Prostate gland (tissue), 2 donors: ENCODE measurements around the gene EPB41L5. TPM values are rescaled to one million over a fixed set of nuclear protein-coding genes. Genes with fewer than 3 reads are reported as not detected.

Experiments used
- DNase-seq: peaks from one replicate; pipeline ENCODE4 v3.0.0-alpha.2; 2019; ENCODE audit warnings: low spot score
- H3K27ac ChIP-seq, 2 donors: fragments of 200-600 bp; sonication (generic); 2 replicates each; pipeline ENCODE4 v1.5.1; 2017 to 2019
- H3K27me3 ChIP-seq: fragments of 200-600 bp; sonication (generic); replicated peaks from 2 replicates; pipeline ENCODE4 v1.5.1; 2019; ENCODE audit not compliant: insufficient read depth
- H3K36me3 ChIP-seq, 2 donors: fragments of 200-600 bp; sonication (generic); 1 replicate in 1 of 2; 2 replicates in 1 of 2; pipeline versions ENCODE4 v1.5.1 to v1.8.1; 2017 to 2019
- H3K4me1 ChIP-seq: fragments of 200-600 bp; sonication (generic); replicated peaks from 2 replicates; pipeline ENCODE4 v1.5.1; 2019
- H3K4me3 ChIP-seq, 2 donors: fragments of 200-600 bp; sonication (generic); 2 replicates each; pipeline ENCODE4 v1.5.1; 2017 to 2019
- H3K9me3 ChIP-seq: fragments of 200-600 bp; sonication (generic); 2 replicates; pipeline ENCODE4 v1.5.1; 2017
- CTCF ChIP-seq, 4 experiments: fragments of 200-600 bp in 2 of 4; fragments of 450-650 bp in 2 of 4; sonication (generic) in 2 of 4; IDR thresholded peaks; 1 replicate in 3 of 4; 2 replicates in 1 of 4; pipeline ENCODE4 v1.5.1; 2016 to 2019; ENCODE audit warnings: antibody characterized with exemption in 4 of 4, mild to moderate bottlenecking in 2 of 4, moderate library complexity in 2 of 4
- POLR2A ChIP-seq: fragments of 450-650 bp; IDR thresholded peaks from one replicate; pipeline ENCODE4 v1.6.1; 2016; ENCODE audit warnings: antibody characterized with exemption, mild to moderate bottlenecking
- POLR2AphosphoS5 ChIP-seq: sonication (generic); formaldehyde crosslinking; IDR thresholded peaks from one replicate; pipeline ENCODE4 v1.6.1; 2017; ENCODE audit warnings: antibody characterized with exemption
- WGBS: methylation state at CpG from one replicate; pipeline ENCODE4 v1.1.5; 2018; 5-methylcytosine and 5-hydroxymethylcytosine counted together
- intact Hi-C: fragments of 100-400 bp; cut with DNase I; formaldehyde crosslinking; loops from one replicate; pipeline ENCODE4 v1.14.2; 2022
- total RNA-seq, 2 donors: library from RNA; depleted of rRNA; stranded (reverse); fragments of >200 nt; gene quantifications; one replicate each; pipeline ENCODE4 v1.1.0, GENCODE V29; 2016

EPB41L5 gene
- total RNA-seq, 2 donors from 2014 or later: 37.1 to 51.1 TPM

DNA sequence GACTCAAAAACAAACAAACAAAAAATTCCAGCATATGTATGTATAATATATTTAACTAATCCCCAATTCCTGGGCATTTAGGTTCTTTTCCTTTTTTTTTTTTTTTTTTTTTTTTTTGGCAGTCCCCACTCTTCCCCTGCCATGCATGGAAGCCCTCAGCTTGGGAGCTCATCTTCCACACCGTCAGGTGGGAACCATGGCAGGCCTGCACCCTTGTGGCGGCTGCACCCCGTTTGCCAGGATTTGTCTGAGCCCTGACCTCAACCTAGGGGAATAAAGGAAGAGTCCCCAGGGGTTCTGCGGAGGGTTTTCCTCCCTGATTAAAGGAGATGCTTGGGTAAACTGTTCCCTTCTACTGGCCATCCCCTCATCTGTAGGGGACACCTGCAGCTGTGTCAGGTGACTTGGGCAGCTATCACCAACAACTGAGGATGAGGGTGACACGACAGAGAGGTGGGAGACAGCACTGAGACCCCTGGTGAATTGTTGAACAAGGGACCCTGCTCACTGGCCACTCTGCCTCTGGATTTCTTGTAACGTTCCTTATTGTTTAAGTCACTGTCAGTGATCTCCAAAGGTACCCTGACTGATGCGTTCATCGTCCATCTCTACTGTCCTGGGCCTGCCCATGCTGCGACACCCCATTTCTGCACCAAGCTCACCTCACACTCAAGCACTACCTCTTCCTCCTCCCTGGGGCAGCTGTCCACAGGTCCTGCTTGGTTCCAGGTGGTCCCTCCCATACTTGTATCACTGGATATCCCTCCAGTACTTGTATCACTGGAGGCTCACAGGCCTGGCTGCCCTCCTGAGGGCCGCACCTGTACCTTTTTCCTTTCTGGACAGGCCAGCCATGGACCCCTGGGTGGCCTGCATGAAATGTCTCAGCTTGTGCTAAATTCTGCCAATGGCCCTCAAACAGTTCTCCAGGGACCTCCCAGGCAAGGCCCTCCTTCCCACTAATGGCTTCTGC, 195.8 kb downstream of the EPB41L5 start:
- no peak overlapping the region for H3K4me3 ChIP-seq
- no peaks in the 10 kb centered on the region for H3K27me3 ChIP-seq
- no peak for DNase-seq
- H3K9me3 ChIP-seq: no peaks in the 10 kb centered on the region
- no peak overlapping the region for H3K27ac ChIP-seq
- H3K4me1 ChIP-seq: no peaks in the 10 kb centered on the region
- intact Hi-C loops: no loop called here
- WGBS: 93% methylated on average over 10 of the region's 10 CpGs
- H3K36me3 ChIP-seq: no peaks in the 10 kb centered on the region
- TF ChIP-seq POLR2AphosphoS5 (no peak), CTCF (IDR thresholded peaks at IDR 0.05) (no peak), POLR2A (no peak)

DNA sequence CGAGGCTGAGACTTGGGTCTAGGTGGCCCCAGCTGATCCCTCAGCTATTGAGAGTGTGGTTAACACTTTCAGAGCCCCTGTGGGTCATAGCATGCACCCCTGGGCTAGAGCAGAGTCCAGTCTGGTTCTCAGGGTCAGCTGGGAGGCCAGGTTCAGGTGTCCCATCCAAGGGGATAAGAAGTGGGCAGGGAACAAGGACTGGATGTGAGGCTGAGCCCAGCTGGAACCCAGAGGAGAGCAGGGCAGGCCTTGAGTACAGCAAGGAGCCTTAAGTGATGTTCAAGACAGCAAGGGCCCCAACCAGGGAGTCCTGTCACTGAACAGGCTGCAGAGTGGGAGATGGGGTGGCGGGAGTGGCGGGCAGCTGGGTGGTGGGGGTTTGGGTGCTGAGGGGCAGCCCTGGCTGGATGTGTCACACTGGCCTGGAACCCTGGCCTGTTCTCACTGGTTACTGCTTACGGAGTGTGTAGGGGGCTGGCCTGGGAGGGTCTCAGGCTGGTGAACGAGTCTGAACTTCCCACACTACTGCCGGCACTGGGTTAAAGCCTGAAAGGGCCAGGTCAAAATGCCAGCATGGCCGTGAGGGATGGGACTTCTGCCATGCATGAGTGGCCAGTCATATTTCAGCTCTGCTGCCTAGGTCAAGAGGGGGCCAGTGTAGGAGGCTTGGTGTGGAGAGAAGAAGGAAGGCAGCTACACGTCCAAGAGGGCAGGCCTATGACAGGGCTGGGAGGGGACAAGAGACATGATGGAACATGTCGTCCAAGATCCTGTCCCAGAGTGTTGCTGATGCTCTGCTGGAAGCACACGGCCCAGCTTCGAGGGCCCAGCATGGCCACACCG, 196.8 kb downstream of the EPB41L5 start:
- 69% methylated on average over 12 of the region's 12 CpGs for WGBS
- no peak for TF ChIP-seq CTCF (IDR thresholded peaks at IDR 0.05)
- no peak for TF ChIP-seq POLR2AphosphoS5
- no peak for TF ChIP-seq POLR2A
- intact Hi-C loops: no loop called here
- no peaks in the 10 kb centered on the region for H3K36me3 ChIP-seq
- no peak overlapping the region for H3K27ac ChIP-seq
- DNase-seq: no peak
- H3K9me3 ChIP-seq: no peaks in the 10 kb centered on the region
- H3K27me3 ChIP-seq: no peaks in the 10 kb centered on the region
- H3K4me3 ChIP-seq: no peak overlapping the region
- no peaks in the 10 kb centered on the region for H3K4me1 ChIP-seq

DNA sequence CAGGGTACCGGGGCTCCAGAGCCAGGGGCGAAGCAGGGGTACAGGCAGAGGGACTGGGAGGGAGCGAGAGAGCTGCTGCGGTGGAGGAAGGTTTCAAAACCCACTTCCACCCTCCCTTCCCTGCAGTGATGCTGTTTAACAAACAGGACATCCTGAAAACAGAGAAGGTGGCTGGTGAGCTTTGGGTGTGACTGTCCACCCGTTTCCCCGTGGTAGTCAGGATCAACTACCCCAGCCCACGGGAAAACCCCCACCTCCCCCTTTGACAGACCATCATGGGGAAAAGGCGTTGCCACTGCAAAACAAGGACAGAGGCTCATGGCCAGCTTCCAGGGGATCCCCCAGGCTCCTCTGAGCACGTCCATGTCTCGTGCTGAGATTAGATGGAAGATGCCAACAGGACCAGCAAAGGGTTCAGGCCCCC, 197.4 kb downstream of the EPB41L5 start:
- DNase-seq: no peak
- intact Hi-C loops: no loop called here
- Histone ChIP-seq H3K27me3 (no peaks in the 10 kb centered on the region), H3K27ac (no peak overlapping the region), H3K9me3 (no peaks in the 10 kb centered on the region), H3K36me3 (no peaks in the 10 kb centered on the region), H3K4me1 (no peaks in the 10 kb centered on the region), H3K4me3 (no peak overlapping the region)
- 49% methylated on average over 10 of the region's 10 CpGs for WGBS
- TF ChIP-seq POLR2AphosphoS5 (no peak), POLR2A (no peak), CTCF (IDR thresholded peaks at IDR 0.05) (no peak)

DNA sequence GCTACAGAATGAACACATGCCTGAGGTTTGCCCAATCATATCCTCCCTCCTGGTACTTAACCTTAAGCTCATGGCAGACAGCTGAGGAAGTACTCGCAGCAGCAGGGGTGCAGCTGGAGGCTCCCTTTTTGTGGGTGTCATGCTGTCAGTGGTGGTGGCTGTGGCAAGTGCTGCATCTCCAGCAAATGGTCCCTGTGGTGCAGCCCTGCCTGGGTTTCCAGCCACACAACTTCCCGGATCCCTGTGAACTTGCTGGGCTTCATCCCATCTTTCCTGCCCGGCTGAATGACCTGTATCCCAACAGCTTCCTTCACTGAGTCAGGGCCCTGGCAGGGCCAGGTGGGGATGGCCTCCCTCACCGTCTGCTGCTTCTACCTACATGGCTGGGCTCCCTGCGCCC, 205.3 kb downstream of the EPB41L5 start:
- intact Hi-C loops: no loop called here
- 95% methylated on average over 5 of the region's 5 CpGs for WGBS
- Histone ChIP-seq H3K4me3 (no peak overlapping the region), H3K36me3 (no peaks in the 10 kb centered on the region), H3K27ac (no peak overlapping the region), H3K4me1 (no peaks in the 10 kb centered on the region), H3K9me3 (no peaks in the 10 kb centered on the region), H3K27me3 (no peaks in the 10 kb centered on the region)
- TF ChIP-seq POLR2A: no peak
- TF ChIP-seq POLR2AphosphoS5: no peak
- no peak for TF ChIP-seq CTCF (IDR thresholded peaks at IDR 0.05)
- DNase-seq: no peak
